ENCODE measurements around the gene ANKRD13B.

DNA sequence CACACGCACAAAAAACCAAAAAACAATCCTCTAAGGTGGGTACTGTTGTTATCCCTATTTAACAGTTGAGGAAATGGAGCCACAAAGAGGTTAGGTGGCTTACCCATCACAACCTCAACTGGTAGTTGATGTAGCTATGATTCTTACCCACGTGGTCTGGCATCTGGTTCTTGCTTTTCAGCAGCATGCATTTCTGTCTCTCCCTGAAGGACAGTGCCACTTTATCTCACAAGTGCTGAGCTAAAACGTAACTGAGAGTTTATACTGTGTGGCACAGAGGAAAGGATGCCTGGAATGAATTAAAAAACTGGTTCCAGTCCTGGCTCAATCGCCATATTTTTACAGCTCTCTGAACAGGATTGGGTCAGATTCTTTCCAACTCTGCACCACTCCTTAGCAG lies 31.7 kb downstream of the ANKRD13B start:
- TF ChIP-seq, protein P1, sequence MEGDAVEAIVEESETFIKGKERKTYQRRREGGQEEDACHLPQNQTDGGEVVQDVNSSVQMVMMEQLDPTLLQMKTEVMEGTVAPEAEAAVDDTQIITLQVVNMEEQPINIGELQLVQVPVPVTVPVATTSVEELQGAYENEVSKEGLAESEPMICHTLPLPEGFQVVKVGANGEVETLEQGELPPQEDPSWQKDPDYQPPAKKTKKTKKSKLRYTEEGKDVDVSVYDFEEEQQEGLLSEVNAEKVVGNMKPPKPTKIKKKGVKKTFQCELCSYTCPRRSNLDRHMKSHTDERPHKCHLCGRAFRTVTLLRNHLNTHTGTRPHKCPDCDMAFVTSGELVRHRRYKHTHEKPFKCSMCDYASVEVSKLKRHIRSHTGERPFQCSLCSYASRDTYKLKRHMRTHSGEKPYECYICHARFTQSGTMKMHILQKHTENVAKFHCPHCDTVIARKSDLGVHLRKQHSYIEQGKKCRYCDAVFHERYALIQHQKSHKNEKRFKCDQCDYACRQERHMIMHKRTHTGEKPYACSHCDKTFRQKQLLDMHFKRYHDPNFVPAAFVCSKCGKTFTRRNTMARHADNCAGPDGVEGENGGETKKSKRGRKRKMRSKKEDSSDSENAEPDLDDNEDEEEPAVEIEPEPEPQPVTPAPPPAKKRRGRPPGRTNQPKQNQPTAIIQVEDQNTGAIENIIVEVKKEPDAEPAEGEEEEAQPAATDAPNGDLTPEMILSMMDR (IDR thresholded peaks at IDR 0.05) = no peak
- TF ChIP-seq POLR2AphosphoS5 (IDR thresholded peaks at IDR 0.05) (no peak), POLR2A (IDR thresholded peaks at IDR 0.05) (no peak)

Measured in breast epithelium (tissue), 3 donors.